ENCODE results near the gene NEUROG3.

The NEUROG3 gene

GRCh38 chr10:69614130-69614529 is 40.9 kb upstream of the NEUROG3 start:
- in situ Hi-C loops (cut with HindIII; ENCODE audit: low pct_ligation_motif_present, low sequenced_read_pairs), result no loop called here
- TF ChIP-seq CTCF (IDR thresholded peaks at IDR 0.05; ENCODE audit: low read depth, low read length, missing control alignments), result no peak
- Histone ChIP-seq H3K27ac (no peak overlapping the region), H3K4me3 (ENCODE audit: low read depth, low read length) (no peak overlapping the region), H3K36me3 (replicated peaks) (no peaks in the 10 kb centered on the region), H3K27me3 (replicated peaks) (peaks cover 12% of the 10 kb centered on the region)
- no peak for DNase-seq

- no peak overlapping the region for H3K27ac ChIP-seq
- no peaks in the 10 kb centered on the region for H3K36me3 ChIP-seq (replicated peaks)
- TF ChIP-seq CTCF (IDR thresholded peaks at IDR 0.05; ENCODE audit: low read depth, low read length, missing control alignments), result no peak
- H3K27me3 ChIP-seq (replicated peaks), result peaks cover 12% of the 10 kb centered on the region
- DNase-seq, result no peak
- in situ Hi-C loops (cut with HindIII; ENCODE audit: low pct_ligation_motif_present, low sequenced_read_pairs), result no loop called here
- no peak overlapping the region for H3K4me3 ChIP-seq (ENCODE audit: low read depth, low read length)
These were observed 39.5 kb upstream of the NEUROG3 start for GRCh38 chr10:69612760-69613159.

DNA sequence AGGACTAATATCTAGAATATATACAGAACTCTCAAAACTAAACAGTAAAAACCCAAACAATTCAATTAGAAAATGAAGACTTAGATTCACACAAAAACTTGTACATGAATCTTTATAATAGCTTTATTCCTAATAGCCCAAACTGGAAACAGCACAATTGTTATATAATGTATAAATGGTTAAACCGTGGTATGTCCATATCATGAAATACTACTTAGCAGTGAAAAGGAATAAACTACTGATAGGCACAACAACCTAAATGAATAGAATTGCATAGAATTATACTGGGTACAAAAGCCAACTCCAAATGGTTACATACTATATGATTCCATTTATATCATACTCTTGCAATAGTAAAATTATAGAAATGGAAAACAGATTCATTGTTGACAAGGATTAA is 35.9 kb upstream of the NEUROG3 start:
- Histone ChIP-seq H3K27ac (no peak overlapping the region), H3K4me3 (ENCODE audit: low read depth, low read length) (no peak overlapping the region), H3K36me3 (replicated peaks) (no peaks in the 10 kb centered on the region), H3K27me3 (replicated peaks) (peaks cover 6% of the 10 kb centered on the region)
- no peak for DNase-seq
- in situ Hi-C loops (cut with HindIII; ENCODE audit: low pct_ligation_motif_present, low sequenced_read_pairs), result no loop called here
- TF ChIP-seq CTCF (IDR thresholded peaks at IDR 0.05; ENCODE audit: low read depth, low read length, missing control alignments), result no peak

GRCh38 chr10:69600761-69601330 is 27.6 kb upstream of the NEUROG3 start:
- TF ChIP-seq CTCF (IDR thresholded peaks at IDR 0.05; ENCODE audit: low read depth, low read length, missing control alignments), result no peak
- H3K4me3 ChIP-seq (ENCODE audit: low read depth, low read length), result no peak overlapping the region
- no peaks in the 10 kb centered on the region for H3K36me3 ChIP-seq (replicated peaks)
- peaks cover 10% of the 10 kb centered on the region for H3K27me3 ChIP-seq (replicated peaks)
- in situ Hi-C loops (cut with HindIII; ENCODE audit: low pct_ligation_motif_present, low sequenced_read_pairs), result no loop called here
- H3K27ac ChIP-seq, result no peak overlapping the region
- no peak for DNase-seq

- in situ Hi-C loops (cut with HindIII; ENCODE audit: low pct_ligation_motif_present, low sequenced_read_pairs), result no loop called here
- Histone ChIP-seq H3K27ac (no peak overlapping the region), H3K36me3 (replicated peaks) (no peaks in the 10 kb centered on the region), H3K27me3 (replicated peaks) (peaks cover 22% of the 10 kb centered on the region), H3K4me3 (ENCODE audit: low read depth, low read length) (no peak overlapping the region)
- DNase-seq, result no peak
- no peak for TF ChIP-seq CTCF (IDR thresholded peaks at IDR 0.05; ENCODE audit: low read depth, low read length, missing control alignments)
These were observed 15.1 kb upstream of the NEUROG3 start for GRCh38 chr10:69588358-69588757.

DNA sequence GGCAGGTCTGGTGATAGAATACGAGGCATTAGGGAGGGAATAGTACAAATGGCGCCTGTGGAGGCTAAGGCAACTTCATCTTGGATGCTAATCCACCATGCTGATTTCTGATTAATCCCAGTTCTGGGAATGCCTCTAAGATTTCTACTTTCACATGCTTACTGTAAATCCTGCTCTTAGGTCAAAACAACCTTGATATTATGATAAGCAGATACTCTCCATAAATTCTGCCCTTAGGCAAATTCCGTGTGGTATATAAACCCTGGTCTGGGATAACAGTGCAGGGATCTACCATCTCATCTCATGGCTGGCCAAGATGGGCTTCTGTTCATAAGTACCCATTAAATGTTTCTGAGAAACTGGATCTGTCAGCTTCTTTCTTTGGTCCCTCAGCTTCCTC is 11.4 kb upstream of the NEUROG3 start:
- in situ Hi-C loops (cut with HindIII; ENCODE audit: low pct_ligation_motif_present, low sequenced_read_pairs), result no loop called here
- Histone ChIP-seq H3K27me3 (replicated peaks) (peaks cover 38% of the 10 kb centered on the region), H3K36me3 (replicated peaks) (no peaks in the 10 kb centered on the region), H3K4me3 (ENCODE audit: low read depth, low read length) (no peak overlapping the region), H3K27ac (no peak overlapping the region)
- TF ChIP-seq CTCF (IDR thresholded peaks at IDR 0.05; ENCODE audit: low read depth, low read length, missing control alignments), result no peak
- no peak for DNase-seq

Data from brain microvascular endothelial cell (primary cell).